Stimulated activated CD4-positive, alpha-beta T cell treated with anti-CD3 and anti-CD28 coated beads, TNF-alpha, amount 100 ng/mL, for 24 hours (primary cell): ENCODE data around the gene CHMP2A.
"Not testable (repeated sequence)": the region's sequence is repeated elsewhere in the genome, so short reads cannot be mapped to it uniquely, and the experiment has no call there.

Source experiments
- DNase-seq, 3 experiments: peaks; one replicate each; pipeline ENCODE4 v3.0.0-alpha.2; 2020; ENCODE audit warnings: low read depth in 3 of 3

Gene CHMP2A

GRCh38 chr19:58511353-58512208, 43.3 kb downstream of the CHMP2A start, which contains the start of gene SLC27A5:
SLC27A5 (minus strand) TSS chr19:58511992; CDS start chr19:58511955, 37 bp downstream.
- no peak for DNase-seq

GRCh38 chr19:58510084-58510862, 44.6 kb downstream of the CHMP2A start:
- DNase-seq, result no peak

- DNase-seq, result no peak
Observed at GRCh38 chr19:58509731-58510083, 45.2 kb downstream of the CHMP2A start.

- DNase-seq, result not testable (repeated sequence)
Observed at GRCh38 chr19:58507602-58508223, 47.2 kb downstream of the CHMP2A start.
